Pancreas (tissue), 10 donors: ENCODE data around the gene PGLYRP1. TPM values are rescaled to one million over a fixed set of nuclear protein-coding genes. Genes with fewer than 3 reads are reported as not detected.
A peak's percentile ranks its signal among the peaks of the same experiment; 100 is the strongest.

Source experiments
- ATAC-seq, 4 donors: fragments of 200-7000 bp; cut with Tn5 transposase; one replicate each; pipeline versions ENCODE4 v1.8.0 to v1.9.1; 2020; ENCODE audit warnings: mild to moderate bottlenecking in 4 of 4, moderate library complexity in 4 of 4
- DNase-seq, 6 donors: peaks; one replicate each; pipeline ENCODE4 v3.0.0-alpha.2; 2020
- FAIRE-seq: peaks from 2 replicates; lab custom pipeline; 2012; peaks lifted over from hg19 to GRCh38; lab: Jason Lieb, UNC
- H3K27ac ChIP-seq, 4 donors: fragments of 200-600 bp; sonication (generic); 1 replicate in 3 of 4; 2 replicates in 1 of 4; pipeline versions ENCODE4 v1.5.0 to v1.8.0; 2020
- H3K27me3 ChIP-seq, 4 donors: fragments of 200-600 bp; one replicate each; pipeline ENCODE4 v1.8.0; 2021
- H3K36me3 ChIP-seq, 3 donors: fragments of 200-600 bp; sonication (generic) in 1 of 3; one replicate each; pipeline versions ENCODE4 v1.5.0 to v1.8.0; 2020 to 2021
- H3K4me1 ChIP-seq, 3 donors: fragments of 200-600 bp; one replicate each; pipeline ENCODE4 v1.8.0; 2021
- H3K4me3 ChIP-seq, 4 donors: fragments of 200-600 bp; sonication (generic) in 2 of 4; one replicate each; pipeline versions ENCODE4 v1.5.0 to v1.8.0; 2020 to 2021
- H3K9me3 ChIP-seq, 4 donors: fragments of 200-600 bp; one replicate each; pipeline ENCODE4 v1.8.0; 2021
- CTCF ChIP-seq, 4 donors: fragments of 200-600 bp; sonication (generic) in 3 of 4; IDR thresholded peaks; one replicate each; pipeline versions ENCODE4 v1.5.0 to v1.8.0; 2021; ENCODE audit warnings: antibody characterized with exemption in 4 of 4
- WGBS, 2 donors: extraction: QIAGEN DNeasy Blood & Tissue Kit; methylation state at CpG; one replicate each; pipeline ENCODE4 v1.1.7; 2013; 5-methylcytosine and 5-hydroxymethylcytosine counted together
- intact Hi-C, 3 donors: fragments of 100-400 bp; cut with DNase I; formaldehyde crosslinking; loops; one replicate each; pipeline versions ENCODE4 v1.11.1 to v1.14.2; 2022
- polyA plus RNA-seq, 2 donors: library from polyadenylated mRNA; stranded (reverse); fragments of 200-250 nt; gene quantifications; one replicate each; pipeline ENCODE4 v1.2.3, GENCODE V29; 2013
- total RNA-seq, 6 donors: library from RNA; stranded (reverse); fragmentation: NEBNext Ultra II Directional in 4 of 6; extraction: Animal tissue kit (Norgen Biotek cat#: 25700) in 4 of 6; gene quantifications; one replicate each; pipeline versions ENCODE4 v1.2.1 to v1.2.4, GENCODE V29; 2021 to 2023
- donor health status: healthy with polysubstance abuse.
- donor health status: DM: no; HTN: no; CAD: no; lungs with moderate emphysema.
- donor health status: DM: no; HTN: no; CAD: no.
- donor health status: control.
- donor health status: control.
- donor health status: Bipolar disorder and iron deficiency.
- donor health status: DM: yes; HTN: yes; CAD: no.
- donor health status: DM: no; HTN: no; CAD: no.
- donor health status: DM: no; HTN: no; CAD: no.
- donor health status: DM: yes; HTN: yes; CAD: no.

PGLYRP1 gene
- total and polyA plus RNA-seq, 8 donors, result 0.20 TPM; not detected in 7

- TF ChIP-seq CTCF (IDR thresholded peaks at IDR 0.05), result no peak
- Histone ChIP-seq H3K9me3 (no peaks in the 10 kb centered on the region), H3K27me3 (peaks cover 0 to 10% (median 0%) of the 10 kb centered on the region in 4 donors), H3K36me3 (no peaks in the 10 kb centered on the region), H3K4me3 (peak within 1 kb of the TSS in 1 of 4 donors; percentile 31), H3K27ac (no peak within 1 kb of the TSS), H3K4me1 (no peaks in the 10 kb centered on the region)
- DNase-seq, result peak; percentile 28 to 81 (median 52)
- ATAC-seq, result peak in 3 of 4 donors; percentile 59 to 81 (median 79)
- no peak for FAIRE-seq
- 6% methylated on average over 38 to 54 of the region's 58 CpGs for WGBS, 2 donors
- intact Hi-C loops, result no loop called here
Measured at GRCh38 chr19:45973553-45974338, 49.1 kb downstream of the PGLYRP1 start, which contains the start of gene NOVA2. NOVA2 (minus strand) TSS chr19:45973865; CDS start chr19:45973351, 514 bp downstream.

GRCh38 chr19:45972947-45973540, 49.8 kb downstream of the PGLYRP1 start:
- ATAC-seq, result peak in 1 of 4 donors; percentile 26
- Histone ChIP-seq H3K27me3 (peaks cover 0 to 10% (median 0%) of the 10 kb centered on the region in 4 donors), H3K9me3 (no peaks in the 10 kb centered on the region), H3K4me3 (peak overlapping the region in 1 of 4 donors; percentile 28), H3K36me3 (no peaks in the 10 kb centered on the region), H3K27ac (no peak overlapping the region), H3K4me1 (no peaks in the 10 kb centered on the region)
- FAIRE-seq, result no peak
- intact Hi-C loops, result no loop called here
- WGBS, 2 donors, result 1 to 2% methylated on average over 27 to 48 of the region's 54 CpGs
- DNase-seq, result peak in 3 of 6 donors; percentile 25 to 63 (median 59)
- no peak for TF ChIP-seq CTCF (IDR thresholded peaks at IDR 0.05)

GRCh38 chr19:45972081-45972946, 50.5 kb downstream of the PGLYRP1 start:
- H3K36me3 ChIP-seq, result no peaks in the 10 kb centered on the region
- no peak for FAIRE-seq
- TF ChIP-seq CTCF (IDR thresholded peaks at IDR 0.05), result no peak
- peak overlapping the region in 1 of 4 donors; percentile 28 for H3K4me3 ChIP-seq
- no peaks in the 10 kb centered on the region for H3K4me1 ChIP-seq
- H3K27ac ChIP-seq, result no peak overlapping the region
- H3K27me3 ChIP-seq, result peaks cover 0 to 10% (median 0%) of the 10 kb centered on the region in 4 donors
- no peak for DNase-seq
- H3K9me3 ChIP-seq, result no peaks in the 10 kb centered on the region
- ATAC-seq, result peak in 2 of 4 donors; percentile 24 to 28
- intact Hi-C loops, result no loop called here
- WGBS, 2 donors, result 14 to 24% methylated on average over 18 of the region's 18 CpGs

- DNase-seq, result no peak
- intact Hi-C loops, result no loop called here
- Histone ChIP-seq H3K4me3 (no peak overlapping the region), H3K36me3 (no peaks in the 10 kb centered on the region), H3K4me1 (no peaks in the 10 kb centered on the region), H3K9me3 (no peaks in the 10 kb centered on the region), H3K27ac (no peak overlapping the region), H3K27me3 (peaks cover 0 to 10% (median 0%) of the 10 kb centered on the region in 4 donors)
- WGBS, 2 donors, result 11 to 14% methylated on average over 11 of the region's 11 CpGs
- TF ChIP-seq CTCF (IDR thresholded peaks at IDR 0.05), result no peak
- FAIRE-seq, result no peak
- no peak for ATAC-seq
Measured at GRCh38 chr19:45971260-45971902, 51.5 kb downstream of the PGLYRP1 start.
